NCI-H2081 (cell line): Measurements from ENCODE around the gene DZIP3.

Source experiments
- DNase-seq, 2 experiments: peaks; one replicate each; lab custom pipeline; 2025; lab: John Stamatoyannopoulos, UW

The DZIP3 gene

GRCh38 chr3:108589081-108589997 is at the start of gene DZIP3, which contains the start of gene CIP2A:
TSS of gene DZIP3 (plus strand) at chr3:108589722. CDS start at chr3:108605407, 15,685 bp downstream.
TSS of gene CIP2A (minus strand) at chr3:108589438. CDS start at chr3:108589375, 63 bp downstream.
- DNase-seq = peak; percentile 94 to 95

GRCh38 chr3:108546247-108546646 is 43.3 kb upstream of the DZIP3 start:
- DNase-seq = no peak

GRCh38 chr3:108546692-108547091 is 42.8 kb upstream of the DZIP3 start:
- no peak for DNase-seq

GRCh38 chr3:108548304-108548703 is 41.2 kb upstream of the DZIP3 start:
- no peak for DNase-seq

- DNase-seq = no peak
These were observed 40.6 kb upstream of the DZIP3 start for GRCh38 chr3:108548886-108549285.

- DNase-seq = peak; percentile 21 to 57
These were observed 37.0 kb upstream of the DZIP3 start for GRCh38 chr3:108552267-108553159.

GRCh38 chr3:108554229-108554628 is 35.3 kb upstream of the DZIP3 start:
- no peak for DNase-seq

GRCh38 chr3:108554913-108555571 is 34.5 kb upstream of the DZIP3 start:
- no peak for DNase-seq

- no peak for DNase-seq
These were observed 33.4 kb upstream of the DZIP3 start for GRCh38 chr3:108555966-108556581.

GRCh38 chr3:108562565-108562964 is 27.0 kb upstream of the DZIP3 start:
- no peak for DNase-seq

GRCh38 chr3:108564564-108564963 is 25.0 kb upstream of the DZIP3 start:
- DNase-seq = no peak

GRCh38 chr3:108565506-108565905 is 24.0 kb upstream of the DZIP3 start:
- DNase-seq = no peak

GRCh38 chr3:108566599-108566998 is 22.9 kb upstream of the DZIP3 start:
- no peak for DNase-seq

GRCh38 chr3:108569336-108569735 is 20.2 kb upstream of the DZIP3 start:
- no peak for DNase-seq

GRCh38 chr3:108578064-108578463 is 11.5 kb upstream of the DZIP3 start:
- no peak for DNase-seq

GRCh38 chr3:108588601-108589000 is 921 bp upstream of the DZIP3 start:
- DNase-seq = no peak

- DNase-seq = no peak
These were observed 439 bp downstream of the DZIP3 start for GRCh38 chr3:108589998-108590323.

- DNase-seq = no peak
These were observed 938 bp downstream of the DZIP3 start for GRCh38 chr3:108590460-108590859.

- DNase-seq = no peak
These were observed 5.8 kb downstream of the DZIP3 start for GRCh38 chr3:108595321-108595720.

GRCh38 chr3:108598375-108598774 is 8.9 kb downstream of the DZIP3 start:
- DNase-seq = no peak

GRCh38 chr3:108599677-108600409 is 10.3 kb downstream of the DZIP3 start:
- no peak for DNase-seq
